Fibroblast of pulmonary artery (primary cell): Measurements from ENCODE around the gene C4A.
"Not testable (repeated sequence)": the region's sequence is repeated elsewhere in the genome, so short reads cannot be mapped to it uniquely, and the experiment has no call there.

ENCODE experiments used
- DNase-seq: peaks from one replicate; pipeline ENCODE4 v3.0.0-alpha.2; 2010; ENCODE audit warnings: low read depth
- H3K4me3 ChIP-seq: replicated peaks from 2 replicates; pipeline ENCODE4 v1.5.1; 2011; ENCODE audit warnings: low read depth, mild to moderate bottlenecking, control low read depth, low read length, moderate library complexity
- TF ChIP-seq, protein P1 (sequence below): IDR thresholded peaks from 2 replicates; pipeline ENCODE4 v1.5.1; 2011; ENCODE audit warnings: mild to moderate bottlenecking, control low read depth, low read length, inconsistent platforms; ENCODE audit errors: missing control alignments

C4A gene

GRCh38 chr6:31971993-31972708 is 9.7 kb upstream of the C4A start, which contains the start of gene DXO:
Gene DXO (minus strand): TSS chr6:31972138. CDS start chr6:31971675, 463 bp downstream.
- DNase-seq = peak; percentile 99
- TF ChIP-seq, protein P1, sequence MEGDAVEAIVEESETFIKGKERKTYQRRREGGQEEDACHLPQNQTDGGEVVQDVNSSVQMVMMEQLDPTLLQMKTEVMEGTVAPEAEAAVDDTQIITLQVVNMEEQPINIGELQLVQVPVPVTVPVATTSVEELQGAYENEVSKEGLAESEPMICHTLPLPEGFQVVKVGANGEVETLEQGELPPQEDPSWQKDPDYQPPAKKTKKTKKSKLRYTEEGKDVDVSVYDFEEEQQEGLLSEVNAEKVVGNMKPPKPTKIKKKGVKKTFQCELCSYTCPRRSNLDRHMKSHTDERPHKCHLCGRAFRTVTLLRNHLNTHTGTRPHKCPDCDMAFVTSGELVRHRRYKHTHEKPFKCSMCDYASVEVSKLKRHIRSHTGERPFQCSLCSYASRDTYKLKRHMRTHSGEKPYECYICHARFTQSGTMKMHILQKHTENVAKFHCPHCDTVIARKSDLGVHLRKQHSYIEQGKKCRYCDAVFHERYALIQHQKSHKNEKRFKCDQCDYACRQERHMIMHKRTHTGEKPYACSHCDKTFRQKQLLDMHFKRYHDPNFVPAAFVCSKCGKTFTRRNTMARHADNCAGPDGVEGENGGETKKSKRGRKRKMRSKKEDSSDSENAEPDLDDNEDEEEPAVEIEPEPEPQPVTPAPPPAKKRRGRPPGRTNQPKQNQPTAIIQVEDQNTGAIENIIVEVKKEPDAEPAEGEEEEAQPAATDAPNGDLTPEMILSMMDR = no peak
- H3K4me3 ChIP-seq = peak within 1 kb of the TSS; percentile 86

- peak; percentile 45 for DNase-seq
- peak overlapping the region; percentile 86 for H3K4me3 ChIP-seq
These were observed 9.0 kb upstream of the C4A start for GRCh38 chr6:31972709-31973350.

GRCh38 chr6:31976065-31976464 is 5.8 kb upstream of the C4A start:
- not testable (repeated sequence) for H3K4me3 ChIP-seq, DNase-seq

More at GRCh38 chr6:31972709-31973350, 9.0 kb upstream of the C4A start:
- TF ChIP-seq, protein P1 = no peak

DNA sequence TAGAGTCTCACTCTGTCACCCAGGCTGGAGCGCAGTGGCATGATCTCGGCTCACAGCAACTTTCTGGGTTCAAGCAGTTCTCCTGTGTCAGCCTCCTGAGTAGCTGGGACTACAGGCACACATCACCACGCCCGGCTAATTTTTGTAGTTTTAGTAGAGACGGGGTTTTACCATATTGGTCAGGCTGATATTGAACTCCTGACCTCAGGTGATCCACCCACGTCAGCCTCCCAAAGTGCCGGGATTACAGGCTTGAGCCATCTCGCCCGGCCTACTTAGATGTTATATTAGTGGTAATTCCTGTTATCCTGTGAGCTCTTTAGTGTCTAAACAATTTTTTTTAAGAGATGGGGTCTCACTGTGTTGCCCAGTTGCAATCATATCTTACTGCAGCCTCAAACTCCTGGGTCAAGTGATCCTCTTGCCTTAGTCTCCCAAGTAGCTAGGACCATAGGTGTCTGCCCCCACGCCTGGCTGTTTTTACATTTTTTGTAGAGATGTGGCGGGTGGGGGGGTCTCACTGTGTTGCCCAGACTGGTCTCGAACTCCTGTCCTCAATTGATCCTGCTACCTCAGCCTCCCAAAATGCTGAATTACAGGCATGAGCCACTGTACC is 3.9 kb upstream of the C4A start:
- no peak for DNase-seq
- no peak overlapping the region for H3K4me3 ChIP-seq
- TF ChIP-seq, protein P1 = no peak

GRCh38 chr6:31978831-31979230 is 3.0 kb upstream of the C4A start:
- DNase-seq = no peak
- TF ChIP-seq, protein P1 = no peak
- H3K4me3 ChIP-seq = no peak overlapping the region

- TF ChIP-seq, protein P1 = no peak
- DNase-seq = no peak
- no peak overlapping the region for H3K4me3 ChIP-seq
These were observed 2.5 kb upstream of the C4A start for GRCh38 chr6:31979238-31979898.

DNA sequence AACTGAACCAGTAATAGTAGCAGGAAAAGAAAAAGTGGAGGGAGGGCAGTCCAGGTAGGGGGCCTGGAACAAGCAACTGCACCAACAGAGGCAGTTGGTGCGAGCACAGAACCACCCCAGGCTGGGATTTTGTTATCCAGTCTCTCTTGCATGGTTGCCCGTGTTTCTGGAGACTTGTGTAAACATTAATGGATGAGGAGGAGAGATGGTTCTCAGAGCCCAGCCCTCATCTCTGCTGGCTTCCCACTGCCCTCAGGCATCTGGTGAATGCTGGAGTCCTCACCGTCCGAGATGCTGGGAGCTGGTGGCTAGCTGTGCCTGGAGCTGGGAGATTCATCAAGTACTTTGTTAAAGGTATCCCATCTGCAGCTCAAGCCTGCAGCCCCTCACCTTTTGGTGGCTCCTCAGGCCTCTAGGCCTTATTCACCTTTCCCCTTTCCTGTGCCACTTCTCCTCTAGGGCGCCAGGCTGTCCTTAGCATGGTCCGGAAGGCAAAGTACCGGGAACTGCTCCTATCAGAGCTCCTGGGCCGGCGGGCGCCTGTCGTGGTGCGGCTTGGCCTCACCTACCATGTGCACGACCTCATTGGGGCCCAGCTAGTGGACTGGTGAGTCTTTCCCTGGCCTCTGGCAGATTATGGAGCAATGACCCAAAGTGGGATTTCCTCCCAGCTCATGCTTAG is 1.5 kb upstream of the C4A start:
- not testable (repeated sequence) for DNase-seq, H3K4me3 ChIP-seq

DNA sequence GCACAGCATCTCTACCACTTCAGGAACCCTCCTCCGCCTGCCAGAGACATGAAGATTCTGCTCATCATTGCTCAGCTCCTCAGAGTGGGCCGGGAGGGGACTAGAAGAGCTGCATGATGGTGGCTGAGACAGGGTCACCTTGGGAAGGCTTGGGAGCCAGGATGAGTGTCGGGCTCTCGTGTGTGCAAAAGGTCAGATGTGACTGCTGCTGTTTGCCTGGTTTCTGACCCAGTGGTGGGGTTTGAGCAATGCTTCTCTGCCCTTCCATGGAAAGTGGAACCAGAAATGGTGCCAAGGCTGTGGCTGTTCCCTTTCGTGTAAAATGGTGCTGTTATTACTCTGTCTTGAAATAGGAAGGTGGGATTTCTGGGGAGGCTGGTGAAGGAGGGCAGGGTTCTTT is 859 bp upstream of the C4A start:
- not testable (repeated sequence) for DNase-seq

GRCh38 chr6:31989363-31989762 is 7.5 kb downstream of the C4A start:
- DNase-seq, H3K4me3 ChIP-seq: not testable (repeated sequence)

More for the DNA sequence above, 859 bp upstream of the C4A start:
- H3K4me3 ChIP-seq = not testable (repeated sequence)

DNA sequence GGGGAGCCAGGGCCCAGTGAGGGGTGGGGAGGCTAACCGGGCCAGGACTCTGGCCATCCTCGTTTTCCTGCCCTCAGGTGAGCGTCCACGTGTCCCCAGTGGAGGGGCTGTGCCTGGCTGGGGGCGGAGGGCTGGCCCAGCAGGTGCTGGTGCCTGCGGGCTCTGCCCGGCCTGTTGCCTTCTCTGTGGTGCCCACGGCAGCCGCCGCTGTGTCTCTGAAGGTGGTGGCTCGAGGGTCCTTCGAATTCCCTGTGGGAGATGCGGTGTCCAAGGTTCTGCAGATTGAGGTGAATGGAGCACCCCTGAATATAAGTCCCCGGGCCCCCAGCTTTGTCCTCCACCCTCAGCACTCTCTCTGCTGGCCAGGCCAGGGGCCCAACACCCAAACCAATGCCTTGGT is 12.6 kb downstream of the C4A start:
- H3K4me3 ChIP-seq, DNase-seq: not testable (repeated sequence)

DNA sequence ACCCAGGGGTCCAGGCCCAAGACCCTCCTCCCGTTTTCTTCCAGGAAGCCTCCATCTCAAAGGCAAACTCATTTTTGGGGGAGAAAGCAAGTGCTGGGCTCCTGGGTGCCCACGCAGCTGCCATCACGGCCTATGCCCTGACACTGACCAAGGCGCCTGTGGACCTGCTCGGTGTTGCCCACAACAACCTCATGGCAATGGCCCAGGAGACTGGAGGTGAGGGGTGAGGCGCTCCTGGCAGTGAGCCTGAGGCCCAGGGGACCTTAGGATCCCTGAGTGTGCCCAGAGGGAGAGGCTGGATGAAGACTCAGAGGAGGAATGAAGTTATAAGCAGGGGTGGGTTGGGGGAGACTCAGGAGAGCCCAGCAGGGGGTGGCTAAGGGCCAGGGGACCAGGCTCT is 14.5 kb downstream of the C4A start:
- not testable (repeated sequence) for DNase-seq, H3K4me3 ChIP-seq
